ENCODE data around the gene CLCN7. TPM values are rescaled to one million over a fixed set of nuclear protein-coding genes. Genes with fewer than 3 reads are reported as not detected.

The CLCN7 gene
- polyA plus RNA-seq, 1 of the 3 experiments (the other 2 are of a cell fraction): 44.3 TPM

DNA sequence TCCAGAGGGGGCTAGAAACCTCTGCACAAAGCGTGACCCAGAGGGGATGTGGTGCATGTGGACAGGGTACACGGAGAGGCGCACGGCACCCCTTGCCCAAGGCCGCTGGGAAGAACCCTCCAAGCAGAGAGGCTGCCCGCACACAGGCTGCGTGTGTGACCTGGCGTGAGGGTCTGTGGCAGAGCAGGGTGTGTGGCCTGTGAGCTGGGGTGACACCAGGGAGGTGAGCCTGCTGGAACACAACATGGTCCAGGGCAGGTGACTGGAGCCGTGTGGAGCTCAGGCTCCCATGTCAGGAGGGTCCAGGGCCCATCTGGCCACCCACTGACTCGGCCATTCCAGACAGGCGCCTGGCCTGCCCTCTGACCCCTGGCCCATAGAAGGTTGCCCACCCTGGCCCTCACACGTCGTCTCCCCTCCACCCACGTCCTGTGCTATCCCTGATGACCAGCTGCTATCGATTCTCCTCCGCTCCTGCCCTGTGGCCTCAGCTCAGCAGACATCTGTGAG, 43.9 kb upstream of the CLCN7 start:
- no peaks in the 10 kb centered on the region for H3K9me2 ChIP-seq
- no peak overlapping the region for H3K4me3 ChIP-seq (ENCODE audit: low read depth in 2 of 2, low read length in 1 of 2)
- H2AFZ ChIP-seq (ENCODE audit: low read depth): no peak overlapping the region
- H4K20me1 ChIP-seq (ENCODE audit: insufficient read depth): no peaks in the 10 kb centered on the region
- no peak overlapping the region for H3K9ac ChIP-seq
- no peaks in the 10 kb centered on the region for H3F3A ChIP-seq (replicated peaks; ENCODE audit: insufficient read depth)
- ChIA-PET CTCF (no interaction called here), POLR2A (no interaction called here)
- TF ChIP-seq GATA2 (CRISPR knock-in tag; IDR thresholded peaks at IDR 0.05): no peak
- no peak for TF ChIP-seq CHD2 (IDR thresholded peaks at IDR 0.05; ENCODE audit: low read length, partially characterized antibody)
- TF ChIP-seq RXRA (IDR thresholded peaks at IDR 0.05; ENCODE audit: borderline replicate concordance, low read depth): no peak
- TF ChIP-seq RCOR1 (IDR thresholded peaks at IDR 0.05; ENCODE audit: low read length): no peak
- no peak for TF ChIP-seq JUND (IDR thresholded peaks at IDR 0.05)
- TF ChIP-seq ELF1 (IDR thresholded peaks at IDR 0.05): no peak
- TF ChIP-seq, protein P1, sequence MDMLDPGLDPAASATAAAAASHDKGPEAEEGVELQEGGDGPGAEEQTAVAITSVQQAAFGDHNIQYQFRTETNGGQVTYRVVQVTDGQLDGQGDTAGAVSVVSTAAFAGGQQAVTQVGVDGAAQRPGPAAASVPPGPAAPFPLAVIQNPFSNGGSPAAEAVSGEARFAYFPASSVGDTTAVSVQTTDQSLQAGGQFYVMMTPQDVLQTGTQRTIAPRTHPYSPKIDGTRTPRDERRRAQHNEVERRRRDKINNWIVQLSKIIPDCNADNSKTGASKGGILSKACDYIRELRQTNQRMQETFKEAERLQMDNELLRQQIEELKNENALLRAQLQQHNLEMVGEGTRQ (IDR thresholded peaks at IDR 0.05; ENCODE audit: borderline replicate concordance, low read depth, low read length): no peak
- TF ChIP-seq, protein P2, sequence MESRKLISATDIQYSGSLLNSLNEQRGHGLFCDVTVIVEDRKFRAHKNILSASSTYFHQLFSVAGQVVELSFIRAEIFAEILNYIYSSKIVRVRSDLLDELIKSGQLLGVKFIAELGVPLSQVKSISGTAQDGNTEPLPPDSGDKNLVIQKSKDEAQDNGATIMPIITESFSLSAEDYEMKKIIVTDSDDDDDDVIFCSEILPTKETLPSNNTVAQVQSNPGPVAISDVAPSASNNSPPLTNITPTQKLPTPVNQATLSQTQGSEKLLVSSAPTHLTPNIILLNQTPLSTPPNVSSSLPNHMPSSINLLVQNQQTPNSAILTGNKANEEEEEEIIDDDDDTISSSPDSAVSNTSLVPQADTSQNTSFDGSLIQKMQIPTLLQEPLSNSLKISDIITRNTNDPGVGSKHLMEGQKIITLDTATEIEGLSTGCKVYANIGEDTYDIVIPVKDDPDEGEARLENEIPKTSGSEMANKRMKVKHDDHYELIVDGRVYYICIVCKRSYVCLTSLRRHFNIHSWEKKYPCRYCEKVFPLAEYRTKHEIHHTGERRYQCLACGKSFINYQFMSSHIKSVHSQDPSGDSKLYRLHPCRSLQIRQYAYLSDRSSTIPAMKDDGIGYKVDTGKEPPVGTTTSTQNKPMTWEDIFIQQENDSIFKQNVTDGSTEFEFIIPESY (IDR thresholded peaks at IDR 0.05; ENCODE audit: borderline replicate concordance, low read depth): no peak
- TF ChIP-seq EZH2phosphoT487 (IDR thresholded peaks at IDR 0.05; ENCODE audit: borderline replicate concordance, low read depth): no peak
- no peak for TF ChIP-seq GABPA (IDR thresholded peaks at IDR 0.05; ENCODE audit: low read depth)
- TF ChIP-seq, protein P3, sequence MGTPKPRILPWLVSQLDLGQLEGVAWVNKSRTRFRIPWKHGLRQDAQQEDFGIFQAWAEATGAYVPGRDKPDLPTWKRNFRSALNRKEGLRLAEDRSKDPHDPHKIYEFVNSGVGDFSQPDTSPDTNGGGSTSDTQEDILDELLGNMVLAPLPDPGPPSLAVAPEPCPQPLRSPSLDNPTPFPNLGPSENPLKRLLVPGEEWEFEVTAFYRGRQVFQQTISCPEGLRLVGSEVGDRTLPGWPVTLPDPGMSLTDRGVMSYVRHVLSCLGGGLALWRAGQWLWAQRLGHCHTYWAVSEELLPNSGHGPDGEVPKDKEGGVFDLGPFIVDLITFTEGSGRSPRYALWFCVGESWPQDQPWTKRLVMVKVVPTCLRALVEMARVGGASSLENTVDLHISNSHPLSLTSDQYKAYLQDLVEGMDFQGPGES (IDR thresholded peaks at IDR 0.05; ENCODE audit: low read depth, low read length): no peak
- TF ChIP-seq SMC3 (IDR thresholded peaks at IDR 0.05; ENCODE audit: low read depth, low read length): no peak
- TF ChIP-seq FOXM1 (IDR thresholded peaks at IDR 0.05; ENCODE audit: low read depth): no peak
- no peak for TF ChIP-seq RFX5 (IDR thresholded peaks at IDR 0.05; ENCODE audit: low read length)
- no peak for TF ChIP-seq MXI1 (IDR thresholded peaks at IDR 0.05; ENCODE audit: low read depth, low read length)
- TF ChIP-seq TEAD4 (IDR thresholded peaks at IDR 0.05; ENCODE audit: borderline replicate concordance, insufficient read depth): no peak
- H3K36me3 ChIP-seq (replicated peaks in 1 of 2; ENCODE audit: control insufficient read depth in 1 of 2, insufficient read depth in 2 of 2, low read length in 1 of 2): peaks cover 3 to 4% of the 10 kb centered on the region in 2 experiments
- H3K27me3 ChIP-seq (ENCODE audit: insufficient read depth): no peaks in the 10 kb centered on the region
- no peak overlapping the region for H3K4me2 ChIP-seq
- WGBS (ENCODE audit: low lambda C conversion rate): 92% methylated on average over 14 of the region's 16 CpGs
- H3K79me2 ChIP-seq (ENCODE audit: insufficient read depth): no peaks in the 10 kb centered on the region
- no peak for DNase-seq
- no peaks in the 10 kb centered on the region for H3K9me3 ChIP-seq
- no peak overlapping the region for H3K27ac ChIP-seq (ENCODE audit: low read depth in 2 of 2, low read length in 1 of 2)
- no peaks in the 10 kb centered on the region for H3K4me1 ChIP-seq (ENCODE audit: control insufficient read depth in 1 of 2, insufficient read depth in 2 of 2, low read depth in 1 of 2, low read length in 1 of 2)

Measured in SK-N-SH (cell line).